GM19238 (cell line): Measurements from ENCODE around the gene IQGAP2.

Experiments
- DNase-seq: peaks from one replicate; pipeline ENCODE4 v3.0.0; 2011; ENCODE audit warnings: low spot score; ENCODE audit not compliant: insufficient read length

The IQGAP2 gene

DNA sequence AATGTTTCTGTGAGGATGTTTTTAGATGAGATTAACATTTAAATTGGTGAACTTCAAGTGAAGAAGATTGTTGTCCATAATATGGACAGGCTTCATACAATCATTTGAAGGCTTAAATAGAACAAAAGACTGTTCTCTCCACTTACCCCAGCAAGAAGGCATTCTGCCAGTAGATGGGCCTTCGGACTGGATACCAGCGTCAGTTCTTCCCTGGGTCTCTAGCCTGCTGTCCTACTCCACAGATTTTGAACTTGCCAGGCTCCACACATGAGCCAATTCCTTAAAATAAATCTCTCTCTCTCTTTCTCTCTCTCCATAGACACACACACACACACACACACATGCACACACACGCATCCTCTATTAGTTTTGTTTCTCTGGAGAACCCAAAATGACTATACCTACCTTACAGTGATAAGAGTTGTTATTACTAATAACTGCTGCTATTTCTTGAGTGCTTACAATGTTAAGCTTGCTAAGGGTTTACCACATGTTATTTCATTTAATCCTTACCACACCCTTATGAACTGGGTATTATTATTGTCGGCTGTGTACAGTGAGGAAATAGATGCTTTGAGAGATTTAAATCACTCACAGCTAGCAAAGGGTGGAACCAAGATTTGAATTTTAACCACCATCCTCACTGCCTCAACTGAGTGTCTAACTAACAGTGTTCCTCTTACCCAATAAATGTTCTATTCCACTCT, 19.8 kb upstream of the IQGAP2 start:
- DNase-seq, result no peak

- no peak for DNase-seq
Observed at GRCh38 chr5:76384189-76384588, 18.9 kb upstream of the IQGAP2 start.

GRCh38 chr5:76384705-76385104, 18.4 kb upstream of the IQGAP2 start:
- DNase-seq, result no peak

DNA sequence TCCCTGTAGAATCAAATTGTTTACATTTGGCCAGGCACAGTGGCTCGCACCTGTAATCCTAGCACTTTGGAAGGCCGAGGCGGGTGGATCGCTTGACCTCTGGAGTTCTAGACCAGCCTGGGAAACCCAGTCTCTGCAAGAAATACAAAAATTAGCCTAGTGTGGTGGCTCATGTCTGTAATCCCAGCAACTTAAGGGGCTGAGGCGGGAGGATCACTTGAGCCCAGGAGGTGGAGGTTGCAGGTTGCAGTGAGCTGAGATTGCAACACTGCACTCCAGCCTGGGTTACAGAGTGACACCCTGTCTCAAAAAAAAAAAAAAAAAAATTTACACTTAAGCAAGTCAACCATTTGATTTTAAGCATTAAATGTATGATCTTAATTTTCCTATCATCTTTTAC, 17.5 kb upstream of the IQGAP2 start:
- DNase-seq, result no peak

DNA sequence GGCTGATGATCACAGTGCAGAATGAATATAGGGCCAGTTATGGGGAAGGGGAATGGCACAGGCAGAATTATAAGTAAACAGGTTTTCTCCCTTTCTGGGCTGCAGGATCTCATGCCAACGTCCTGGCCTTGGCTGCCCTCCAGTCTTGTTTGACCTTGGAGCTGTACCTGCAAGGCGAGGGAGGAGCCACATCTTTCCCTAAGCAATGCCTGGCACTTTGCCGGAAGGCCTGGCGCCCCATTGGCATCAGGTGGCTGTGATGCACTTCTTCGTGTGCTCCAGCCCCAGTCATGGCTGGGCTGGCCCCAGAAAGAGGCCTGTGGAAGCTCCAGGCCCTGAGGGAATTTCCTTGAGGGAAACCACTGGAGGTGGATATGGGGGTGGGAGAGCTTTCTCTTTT, 16.7 kb upstream of the IQGAP2 start:
- DNase-seq, result no peak

DNA sequence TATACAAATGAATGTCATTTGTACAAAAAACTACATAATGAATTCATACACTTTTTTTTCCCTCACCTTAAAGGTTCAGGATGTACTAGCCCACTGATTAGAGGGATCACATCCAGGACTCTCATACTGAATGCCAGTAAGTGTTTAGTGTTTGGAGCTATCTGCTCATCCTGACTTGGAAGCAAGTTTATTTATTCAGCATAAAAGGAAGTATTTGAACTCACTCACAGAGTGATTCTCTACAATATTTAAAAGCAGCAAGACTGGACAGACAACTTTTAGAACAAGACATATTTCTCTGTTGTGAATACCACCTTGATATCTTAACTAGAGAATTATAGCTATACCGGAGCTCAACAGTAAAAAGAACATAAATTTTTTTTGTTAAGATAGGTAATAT, 14.8 kb upstream of the IQGAP2 start:
- no peak for DNase-seq

DNA sequence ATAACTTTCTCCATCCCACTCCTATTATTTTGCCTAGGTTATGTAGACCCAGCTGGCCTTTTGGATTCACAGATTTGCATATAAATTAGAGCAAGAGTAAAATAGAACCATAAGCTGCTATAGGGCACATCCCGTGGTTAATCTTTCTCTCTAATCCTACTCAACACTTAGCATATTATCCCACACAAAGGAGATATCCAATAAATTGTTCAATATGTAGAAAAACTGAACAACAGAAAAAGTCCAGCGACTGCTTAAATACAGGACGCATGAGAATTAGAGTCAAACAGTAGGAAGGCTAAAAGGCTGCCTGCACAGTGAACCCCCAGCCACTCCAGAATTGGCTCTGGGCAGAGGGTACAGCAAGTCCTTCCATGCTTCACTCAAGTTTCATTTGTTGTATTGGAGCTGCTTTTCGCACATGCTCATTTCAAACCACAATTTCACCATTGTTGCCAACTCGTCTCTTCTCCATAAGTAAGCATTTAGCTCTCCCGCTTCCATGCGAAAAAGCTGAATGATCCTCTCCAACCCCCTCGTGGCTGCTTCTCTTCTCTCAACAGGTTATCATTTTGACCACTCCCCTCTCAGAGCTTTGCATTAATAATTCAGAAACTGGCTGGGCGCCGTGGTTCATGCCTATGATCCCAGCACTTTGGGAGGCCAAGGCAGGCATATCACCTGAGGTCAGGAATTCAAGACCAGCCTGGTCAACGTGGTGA, 14.1 kb upstream of the IQGAP2 start:
- DNase-seq, result no peak

GRCh38 chr5:76389513-76390154, 13.5 kb upstream of the IQGAP2 start:
- DNase-seq, result no peak

DNA sequence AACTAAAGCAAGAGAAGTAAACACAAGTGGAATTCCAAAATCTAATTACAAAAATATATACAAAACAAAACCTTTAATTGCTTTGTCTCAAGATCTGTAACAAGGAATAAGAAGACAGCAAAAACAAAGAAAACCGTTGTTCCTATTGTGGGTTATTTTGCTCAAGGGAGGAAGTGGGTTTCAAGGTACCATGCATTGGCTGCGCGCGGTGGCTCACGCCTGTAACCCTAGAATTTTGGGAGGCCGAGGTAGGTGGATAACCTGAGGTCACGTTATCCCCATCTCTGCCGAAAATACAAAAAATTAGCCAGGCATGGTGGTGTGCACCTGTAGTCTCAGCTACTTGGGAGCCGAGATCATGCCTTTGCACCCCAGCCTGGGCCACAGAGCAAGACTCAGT, 12.1 kb upstream of the IQGAP2 start:
- no peak for DNase-seq

DNA sequence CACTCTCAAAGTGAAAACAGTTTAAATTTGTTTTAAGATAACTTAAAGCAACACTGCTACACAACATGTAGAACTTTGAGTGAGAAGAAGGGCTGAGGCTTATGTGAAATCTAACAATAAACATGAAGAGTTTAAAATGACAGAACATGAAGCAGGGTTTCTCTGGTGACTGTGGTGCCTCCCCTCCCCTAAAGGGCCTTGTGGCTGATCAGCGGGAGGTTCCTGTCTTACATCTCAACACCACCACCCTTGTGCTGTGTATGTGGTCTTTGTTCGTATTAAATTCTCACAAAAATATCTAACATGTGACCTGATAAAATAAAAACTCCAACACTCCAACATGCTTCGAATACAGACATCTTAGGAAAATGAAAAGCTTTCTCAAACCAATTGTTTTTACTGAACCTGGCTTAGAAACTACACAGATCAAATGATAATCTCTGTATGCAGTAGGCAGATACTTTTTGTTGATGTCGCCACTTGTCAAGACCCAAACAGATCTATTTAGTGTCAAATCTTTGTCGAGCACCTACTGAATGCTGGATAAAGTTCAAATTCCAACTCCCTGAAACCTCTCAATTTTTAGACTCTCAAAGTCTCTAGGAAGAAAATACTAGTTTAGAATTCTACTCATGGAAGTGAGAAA, 9.9 kb upstream of the IQGAP2 start:
- DNase-seq, result no peak

GRCh38 chr5:76397200-76397599, 5.9 kb upstream of the IQGAP2 start:
- DNase-seq, result no peak

- no peak for DNase-seq
Observed at GRCh38 chr5:76399268-76399667, 3.8 kb upstream of the IQGAP2 start.

- no peak for DNase-seq
Observed at GRCh38 chr5:76400466-76400865, 2.6 kb upstream of the IQGAP2 start.

- DNase-seq, result peak; percentile 29
Observed at GRCh38 chr5:76401801-76402250, 1.3 kb upstream of the IQGAP2 start.

DNA sequence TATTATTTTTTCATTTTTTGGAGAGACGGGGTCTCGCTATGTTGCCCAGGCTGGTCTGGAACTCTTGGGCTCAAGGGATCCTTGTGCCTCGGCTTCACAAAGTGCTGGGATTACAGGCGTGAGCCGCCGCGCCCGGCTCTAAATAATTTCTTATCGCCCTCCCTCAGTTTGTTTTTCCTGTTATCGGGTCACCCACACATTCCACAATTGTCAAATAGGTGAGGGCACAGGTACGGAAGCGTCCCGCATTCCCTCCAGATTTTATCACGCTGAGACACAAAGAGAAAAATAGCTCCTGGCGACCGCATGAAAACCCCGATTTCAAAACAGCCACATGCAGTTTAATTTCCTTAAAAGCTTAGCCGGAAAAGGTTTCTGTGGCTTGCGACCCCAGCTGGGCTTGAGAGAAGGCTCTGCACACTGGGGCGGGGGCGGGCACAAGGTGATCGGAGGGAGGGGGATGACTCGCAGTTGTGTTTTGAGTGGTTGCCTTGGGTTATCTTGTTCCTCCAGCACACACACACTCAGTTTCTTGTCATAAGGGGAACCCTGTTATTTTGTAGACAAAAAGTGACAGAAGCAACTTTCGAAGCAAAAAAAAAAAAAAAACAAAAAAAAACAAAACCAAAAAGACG, 717 bp upstream of the IQGAP2 start:
- DNase-seq, result peak; percentile 65

DNA sequence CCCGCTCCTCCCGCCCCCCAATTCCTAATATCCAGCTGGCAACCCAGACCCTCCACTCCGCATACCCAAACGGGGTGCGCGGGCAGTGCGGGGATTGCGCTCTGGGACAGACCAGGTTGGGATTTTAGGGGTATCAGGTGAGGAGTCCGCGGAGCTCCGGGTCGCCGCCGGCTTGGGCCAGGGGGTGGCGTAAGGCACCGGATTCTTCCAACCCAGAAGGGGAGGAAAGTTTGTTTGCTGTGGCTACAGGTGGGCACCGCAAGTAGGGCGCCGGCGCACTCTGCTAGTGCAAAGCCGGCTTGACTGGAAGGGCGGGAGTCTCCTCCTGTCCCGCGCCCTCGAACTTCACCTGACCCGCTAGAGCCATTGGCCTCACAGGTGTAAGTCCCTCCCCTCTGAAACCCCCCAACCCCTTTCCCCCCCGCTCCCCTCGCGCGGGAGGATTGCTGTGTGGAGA, 709 bp downstream of the IQGAP2 start:
- peak; percentile 43 for DNase-seq

GRCh38 chr5:76404223-76405211, 1.4 kb downstream of the IQGAP2 start:
- DNase-seq, result peak; percentile 29

DNA sequence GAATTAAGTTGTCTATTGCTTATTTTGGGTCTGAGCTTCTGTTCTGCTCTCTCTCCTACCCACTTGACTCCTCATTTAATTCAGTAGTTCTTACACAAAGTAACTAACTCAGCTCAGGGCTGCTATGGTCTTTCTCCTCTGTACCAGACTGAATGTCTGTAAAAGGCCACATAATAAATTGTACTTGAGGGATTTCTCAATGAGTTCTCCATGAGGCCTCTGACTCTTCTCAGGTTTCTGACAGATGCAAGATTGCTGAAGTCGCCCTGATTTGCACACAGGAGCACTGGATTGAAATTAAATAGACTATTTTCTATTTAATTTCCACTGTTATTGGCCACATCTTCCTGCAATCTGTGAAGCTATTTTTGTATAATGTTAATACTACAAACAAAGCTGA, 2.9 kb downstream of the IQGAP2 start:
- DNase-seq, result no peak

DNA sequence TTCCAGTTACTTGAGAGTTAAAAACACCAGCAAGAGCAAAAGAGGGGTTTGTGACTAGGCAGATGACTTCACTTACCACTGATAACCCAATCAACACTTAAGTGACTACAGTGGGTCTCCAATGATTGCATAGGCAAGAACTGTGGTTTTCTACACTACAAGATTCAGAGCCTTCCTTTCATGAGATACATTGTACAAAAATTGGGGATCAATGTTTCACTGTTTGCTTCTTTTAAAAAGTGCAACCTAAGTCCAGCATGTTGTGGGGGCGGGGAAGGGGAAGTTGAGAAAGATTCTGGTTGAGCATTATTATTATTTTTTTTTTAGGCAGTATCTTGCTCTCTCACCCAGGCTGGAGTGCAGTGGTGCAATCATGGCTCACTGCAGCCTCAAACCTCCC, 3.6 kb downstream of the IQGAP2 start:
- no peak for DNase-seq

GRCh38 chr5:76408104-76408654, 5.1 kb downstream of the IQGAP2 start:
- no peak for DNase-seq
